Uterus (tissue), 4 donors: ENCODE results near the gene SERPINE2. TPM values are rescaled to one million over a fixed set of nuclear protein-coding genes. Genes with fewer than 3 reads are reported as not detected.

ENCODE experiments used
- DNase-seq, 2 donors: peaks; one replicate each; pipeline ENCODE4 v3.0.0-alpha.2; 2019 to 2020
- H3K27ac ChIP-seq, 2 donors: fragments of 200-600 bp; sonication (generic); 1 replicate in 1 of 2; 2 replicates in 1 of 2; pipeline ENCODE4 v1.5.1; 2016 to 2018
- H3K27me3 ChIP-seq, 2 donors: fragments of 200-600 bp; sonication (generic); one replicate each; pipeline ENCODE4 v1.5.1; 2018 to 2019; ENCODE audit warnings: control low read depth in 1 of 2
- H3K36me3 ChIP-seq, 2 donors: fragments of 200-600 bp; sonication (generic); one replicate each; pipeline ENCODE4 v1.5.1; 2019; ENCODE audit warnings: control low read depth in 1 of 2
- H3K4me1 ChIP-seq, 2 donors: fragments of 200-600 bp; sonication (generic); one replicate each; pipeline ENCODE4 v1.5.1; 2018 to 2019; ENCODE audit warnings: control low read depth in 1 of 2
- H3K4me3 ChIP-seq, 2 donors: fragments of 200-600 bp; sonication (generic); 1 replicate in 1 of 2; 2 replicates in 1 of 2; pipeline ENCODE4 v1.5.1; 2018 to 2019; ENCODE audit warnings: mild to moderate bottlenecking in 1 of 2
- H3K9me3 ChIP-seq, 2 donors: fragments of 200-600 bp; sonication (generic); one replicate each; pipeline ENCODE4 v1.5.1; 2019; ENCODE audit warnings: control low read depth in 1 of 2
- POLR2A ChIP-seq, 2 donors: fragments of 450-650 bp; IDR thresholded peaks; one replicate each; pipeline ENCODE4 v1.6.1; 2016; ENCODE audit warnings: antibody characterized with exemption in 2 of 2, mild to moderate bottlenecking in 1 of 2, moderate library complexity in 1 of 2
- intact Hi-C: fragments of 100-400 bp; cut with DNase I; formaldehyde crosslinking; loops from one replicate; pipeline ENCODE4 v1.15.1; 2023; ENCODE audit warnings: low total_unique reads
- total RNA-seq, 4 donors: library from RNA; depleted of rRNA in 3 of 4; stranded (reverse); fragments of >200 nt in 3 of 4; gene quantifications; one replicate each; pipeline versions ENCODE4 v1.1.0 to v1.2.4, GENCODE V29; 2014 to 2023
- TF ChIP-seq, protein P1 (sequence below), 4 experiments: fragments of 200-600 bp in 2 of 4; fragments of 450-650 bp in 2 of 4; sonication (generic) in 2 of 4; IDR thresholded peaks; one replicate each; pipeline ENCODE4 v1.5.1; 2016 to 2019; ENCODE audit warnings: antibody characterized with exemption in 4 of 4, mild to moderate bottlenecking in 2 of 4, moderate library complexity in 1 of 4
- donor health status: DM: yes; HTN: yes; CAD: no.

SERPINE2 gene
- total RNA-seq, 4 donors from 2014 or later: 0.26 to 62.1 (median 6.7) TPM

DNA sequence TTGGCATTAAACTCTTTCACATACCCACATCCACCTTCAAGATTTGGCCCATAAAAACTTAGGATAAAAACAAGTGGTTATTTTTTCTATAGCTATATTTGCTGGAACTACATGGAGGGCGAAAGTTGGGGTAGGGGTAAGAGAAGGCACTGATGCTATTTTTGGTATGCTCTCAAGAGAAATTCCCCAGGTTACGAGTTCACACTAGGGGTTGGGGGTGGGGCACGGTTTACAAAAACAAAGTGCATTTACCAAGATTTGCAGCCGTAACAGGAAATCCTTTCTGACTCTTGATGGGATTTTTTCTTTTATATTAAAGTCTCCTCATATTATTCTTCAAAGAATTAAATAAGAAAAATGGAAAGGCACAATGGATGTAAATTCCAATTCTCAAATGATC is 6.8 kb downstream of the SERPINE2 start:
- DNase-seq: no peak
- Histone ChIP-seq H3K4me1 (no peaks in the 10 kb centered on the region), H3K27me3 (peaks cover 0 to 8% of the 10 kb centered on the region in 2 donors), H3K4me3 (no peak overlapping the region), H3K27ac (no peak overlapping the region), H3K9me3 (no peaks in the 10 kb centered on the region), H3K36me3 (no peaks in the 10 kb centered on the region)
- intact Hi-C loops: no loop called here
- TF ChIP-seq, protein P1, sequence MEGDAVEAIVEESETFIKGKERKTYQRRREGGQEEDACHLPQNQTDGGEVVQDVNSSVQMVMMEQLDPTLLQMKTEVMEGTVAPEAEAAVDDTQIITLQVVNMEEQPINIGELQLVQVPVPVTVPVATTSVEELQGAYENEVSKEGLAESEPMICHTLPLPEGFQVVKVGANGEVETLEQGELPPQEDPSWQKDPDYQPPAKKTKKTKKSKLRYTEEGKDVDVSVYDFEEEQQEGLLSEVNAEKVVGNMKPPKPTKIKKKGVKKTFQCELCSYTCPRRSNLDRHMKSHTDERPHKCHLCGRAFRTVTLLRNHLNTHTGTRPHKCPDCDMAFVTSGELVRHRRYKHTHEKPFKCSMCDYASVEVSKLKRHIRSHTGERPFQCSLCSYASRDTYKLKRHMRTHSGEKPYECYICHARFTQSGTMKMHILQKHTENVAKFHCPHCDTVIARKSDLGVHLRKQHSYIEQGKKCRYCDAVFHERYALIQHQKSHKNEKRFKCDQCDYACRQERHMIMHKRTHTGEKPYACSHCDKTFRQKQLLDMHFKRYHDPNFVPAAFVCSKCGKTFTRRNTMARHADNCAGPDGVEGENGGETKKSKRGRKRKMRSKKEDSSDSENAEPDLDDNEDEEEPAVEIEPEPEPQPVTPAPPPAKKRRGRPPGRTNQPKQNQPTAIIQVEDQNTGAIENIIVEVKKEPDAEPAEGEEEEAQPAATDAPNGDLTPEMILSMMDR (IDR thresholded peaks at IDR 0.05): no peak
- TF ChIP-seq POLR2A (IDR thresholded peaks at IDR 0.05): no peak

DNA sequence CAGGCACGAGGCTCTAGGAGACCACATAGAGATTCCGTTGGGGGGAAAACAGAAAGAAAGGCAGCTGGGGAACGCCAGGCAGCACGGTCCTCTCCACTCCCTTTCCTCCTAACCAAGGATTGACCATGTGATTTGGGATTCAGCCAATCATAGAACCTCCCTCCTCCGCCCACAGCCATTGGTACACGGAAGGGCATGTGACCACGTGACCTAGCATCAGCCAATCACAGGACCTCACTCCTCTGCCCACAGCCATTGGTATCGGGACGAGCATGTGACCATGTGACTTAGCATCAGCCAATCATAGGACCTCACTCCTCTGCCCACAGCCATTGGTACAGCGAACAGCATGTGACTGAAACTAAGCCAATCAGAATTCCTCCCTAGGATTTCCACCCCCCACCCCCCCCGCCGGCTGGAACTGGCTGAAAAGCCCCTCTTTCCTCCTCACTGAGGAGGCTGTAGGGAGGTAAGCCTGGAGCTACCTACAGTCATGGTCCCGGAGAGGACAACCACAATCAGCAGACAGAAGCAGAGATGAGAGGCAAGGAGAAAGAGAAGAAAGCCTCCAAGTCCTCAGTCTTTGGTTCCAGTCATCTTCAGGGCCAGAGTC is 7.6 kb downstream of the SERPINE2 start:
- Histone ChIP-seq H3K9me3 (no peaks in the 10 kb centered on the region), H3K36me3 (no peaks in the 10 kb centered on the region), H3K4me1 (no peaks in the 10 kb centered on the region), H3K4me3 (no peak overlapping the region), H3K27ac (no peak overlapping the region), H3K27me3 (peaks cover 0 to under 1% of the 10 kb centered on the region in 2 donors)
- TF ChIP-seq, protein P1 (IDR thresholded peaks at IDR 0.05): no peak
- TF ChIP-seq POLR2A (IDR thresholded peaks at IDR 0.05): no peak
- intact Hi-C loops: no loop called here
- no peak for DNase-seq

DNA sequence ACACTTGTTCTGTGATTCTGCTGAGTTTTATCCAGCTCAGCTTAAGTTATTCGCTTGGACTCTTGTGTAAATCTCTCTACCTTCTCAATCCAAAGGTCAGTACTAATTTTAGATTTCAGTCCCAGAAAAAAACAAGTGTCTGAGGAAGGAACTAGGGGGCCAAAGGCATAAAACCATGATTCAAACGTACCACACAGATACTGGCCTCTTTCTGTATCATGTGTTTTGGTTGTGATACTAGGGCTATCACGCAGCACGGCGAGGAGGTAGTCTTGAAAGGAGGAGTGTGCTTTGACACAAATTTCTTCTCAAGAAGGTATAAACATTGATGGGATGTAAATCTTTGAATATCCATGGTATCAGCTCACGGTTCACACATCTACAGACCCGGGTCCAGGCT is 8.3 kb downstream of the SERPINE2 start:
- no peaks in the 10 kb centered on the region for H3K36me3 ChIP-seq
- no peaks in the 10 kb centered on the region for H3K9me3 ChIP-seq
- H3K27ac ChIP-seq: no peak overlapping the region
- H3K27me3 ChIP-seq: no peaks in the 10 kb centered on the region
- H3K4me1 ChIP-seq: no peaks in the 10 kb centered on the region
- no peak overlapping the region for H3K4me3 ChIP-seq
- no peak for DNase-seq
- intact Hi-C loops: no loop called here
- TF ChIP-seq POLR2A (IDR thresholded peaks at IDR 0.05): no peak
- TF ChIP-seq, protein P1 (IDR thresholded peaks at IDR 0.05): no peak

DNA sequence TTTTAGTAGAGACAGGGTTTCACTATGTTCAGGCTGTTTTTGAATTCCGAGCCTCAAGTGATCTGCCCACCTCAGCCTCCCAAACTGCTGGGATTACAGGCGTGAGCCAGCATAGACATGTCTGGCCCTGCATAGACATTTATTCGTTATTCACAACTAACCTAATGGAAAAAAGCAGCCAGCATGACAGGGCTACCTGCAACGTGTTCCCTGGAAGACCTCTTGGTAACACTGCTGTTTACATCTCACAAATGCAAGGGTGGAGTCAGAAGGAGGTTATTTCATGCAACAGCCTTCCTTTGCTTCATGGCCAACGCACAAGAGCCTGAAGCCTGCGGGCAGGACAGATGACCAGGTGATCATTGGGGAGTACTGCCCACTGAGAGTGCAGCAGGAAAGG is 9.2 kb downstream of the SERPINE2 start:
- Histone ChIP-seq H3K9me3 (no peaks in the 10 kb centered on the region), H3K4me1 (no peaks in the 10 kb centered on the region), H3K27me3 (no peaks in the 10 kb centered on the region), H3K27ac (no peak overlapping the region), H3K4me3 (no peak overlapping the region), H3K36me3 (no peaks in the 10 kb centered on the region)
- no peak for TF ChIP-seq POLR2A (IDR thresholded peaks at IDR 0.05)
- TF ChIP-seq, protein P1 (IDR thresholded peaks at IDR 0.05): no peak
- intact Hi-C loops: no loop called here
- DNase-seq: no peak

DNA sequence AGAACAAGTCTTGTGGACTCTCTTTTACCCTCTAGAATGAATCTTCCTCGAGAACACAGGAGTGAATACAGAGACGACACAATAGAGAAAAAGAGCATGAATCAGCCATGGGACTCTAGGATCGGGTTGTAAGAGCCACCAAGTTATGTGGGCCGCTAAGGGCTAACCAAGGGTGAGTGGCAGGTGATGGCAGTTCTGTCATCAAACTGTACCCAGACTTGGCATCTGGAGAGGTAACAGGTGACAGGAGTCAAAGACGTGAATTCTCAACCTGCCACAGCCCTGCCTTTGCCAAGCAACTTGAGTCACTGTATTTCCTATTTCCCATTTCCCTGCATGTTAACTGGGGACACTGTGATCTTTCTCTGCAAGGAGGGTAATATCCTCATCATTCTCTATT is 11.2 kb downstream of the SERPINE2 start:
- no peak for TF ChIP-seq POLR2A (IDR thresholded peaks at IDR 0.05)
- TF ChIP-seq, protein P1 (IDR thresholded peaks at IDR 0.05): no peak
- Histone ChIP-seq H3K9me3 (no peaks in the 10 kb centered on the region), H3K4me1 (no peaks in the 10 kb centered on the region), H3K4me3 (no peak overlapping the region), H3K36me3 (no peaks in the 10 kb centered on the region), H3K27me3 (no peaks in the 10 kb centered on the region), H3K27ac (no peak overlapping the region)
- intact Hi-C loops: no loop called here
- DNase-seq: no peak
